ENCODE measurements around the gene GPR42.

GRCh38 chr19:35352448-35353304 lies 18.2 kb upstream of the GPR42 start:
- peak; percentile 83 for TF ChIP-seq CTCF (conservative IDR thresholded peaks at IDR 0.05; ENCODE audit: low read depth, low read length)
- no peak for TF ChIP-seq EZH2 (IDR thresholded peaks at IDR 0.05; ENCODE audit: borderline replicate concordance, low read depth, low read length, poor library complexity, severe bottlenecking)
